GM18498 (cell line): Measurements from ENCODE around the gene UBAC2.
"Not testable (repeated sequence)": the region's sequence is repeated elsewhere in the genome, so short reads cannot be mapped to it uniquely, and the experiment has no call there.

Experiments
- ATAC-seq: cut with Tn5 transposase; IDR thresholded peaks from one replicate; pipeline ENCODE4 v1.9.1; 2021; ENCODE audit warnings: mild to moderate bottlenecking, moderate library complexity; ENCODE audit not compliant: unreplicated experiment

UBAC2 gene

GRCh38 chr13:99386495-99386894, 185.8 kb downstream of the UBAC2 start:
- no peak for ATAC-seq

- peak; percentile 59 for ATAC-seq
Observed at GRCh38 chr13:99386911-99387788, 186.5 kb downstream of the UBAC2 start.

DNA sequence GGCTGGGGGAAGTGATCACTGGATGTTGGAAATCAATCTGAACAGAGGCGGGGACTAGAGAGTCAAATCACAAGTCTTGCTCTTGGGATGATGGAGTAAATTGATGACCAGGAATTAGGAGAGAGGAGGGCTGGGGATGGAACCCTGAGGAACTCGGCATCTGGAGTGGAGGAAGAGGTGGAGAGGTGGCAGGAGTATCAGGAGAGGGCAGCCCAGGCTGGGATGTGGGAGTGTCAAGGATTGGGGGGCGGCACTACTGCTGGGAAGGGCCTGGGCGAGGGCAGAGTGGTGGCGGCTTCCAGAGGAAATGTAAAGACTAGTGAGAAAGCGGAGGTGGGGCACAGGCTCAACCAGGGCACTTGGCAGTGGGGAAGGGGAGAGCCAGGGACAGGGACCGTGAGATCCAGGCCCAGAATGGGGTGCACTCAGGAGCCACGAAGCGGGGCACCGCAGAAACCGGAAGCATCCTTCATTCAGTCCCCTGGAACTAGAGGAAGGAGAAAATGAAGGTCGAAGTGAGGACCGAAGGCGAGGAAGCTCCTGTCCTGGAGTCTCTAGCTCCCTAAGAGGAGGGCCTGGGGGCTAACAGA, 187.8 kb downstream of the UBAC2 start:
- no peak for ATAC-seq

GRCh38 chr13:99389094-99389493, 188.4 kb downstream of the UBAC2 start:
- ATAC-seq: not testable (repeated sequence)

- no peak for ATAC-seq
Observed at GRCh38 chr13:99389520-99390304, 189.1 kb downstream of the UBAC2 start.

DNA sequence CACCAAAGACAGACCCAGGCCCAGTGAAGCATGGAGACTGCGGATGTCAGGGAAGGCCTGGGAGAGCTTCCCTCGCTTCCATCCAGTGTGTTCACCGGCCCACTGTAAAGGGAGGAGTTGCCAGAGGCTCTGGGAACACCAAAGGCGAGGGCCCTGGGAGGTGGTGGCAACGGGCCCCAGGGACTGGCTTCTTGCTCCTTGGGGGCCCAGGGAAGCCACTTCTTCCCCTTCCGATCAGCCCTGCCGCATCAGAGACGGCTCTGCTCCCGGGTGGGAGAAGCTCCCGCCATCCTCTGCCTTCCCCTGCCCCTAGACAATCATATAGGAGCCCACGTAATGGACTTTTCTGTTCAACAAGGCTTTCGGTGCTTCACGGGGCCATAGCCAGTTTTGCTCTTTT, 189.9 kb downstream of the UBAC2 start:
- ATAC-seq: no peak

DNA sequence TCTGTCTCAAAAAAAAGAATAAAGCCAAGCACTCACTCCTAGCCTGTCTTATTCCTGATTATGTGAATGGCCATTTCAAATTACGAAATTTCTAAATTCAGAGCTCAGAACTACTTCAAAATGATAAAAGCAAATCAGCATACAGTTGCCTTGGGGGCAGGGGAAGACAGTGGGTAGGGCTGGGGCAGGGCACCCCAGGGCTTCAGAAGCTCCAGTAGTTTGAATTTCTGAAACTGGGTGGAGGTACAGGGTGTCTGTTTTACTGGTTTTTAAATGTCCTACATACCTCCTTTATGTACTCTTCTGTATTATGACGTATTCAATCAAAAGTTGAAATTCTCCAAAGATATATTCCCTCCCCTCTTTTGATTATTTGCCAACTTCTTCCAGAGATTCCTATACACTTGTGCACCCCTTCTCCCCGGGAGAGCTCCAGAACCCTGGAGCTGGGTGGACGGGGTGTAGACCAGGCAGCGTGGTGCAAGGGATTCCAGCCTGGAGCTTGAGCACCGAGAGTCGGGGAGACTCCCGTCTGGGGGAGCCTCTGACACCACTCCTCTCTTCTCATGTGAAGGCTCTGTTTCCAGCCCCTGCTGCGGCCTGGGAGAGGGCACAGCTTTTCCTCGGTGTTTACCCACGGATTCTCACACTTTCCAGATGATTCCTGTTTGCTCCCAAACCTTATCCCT, 191.3 kb downstream of the UBAC2 start:
- ATAC-seq: no peak

DNA sequence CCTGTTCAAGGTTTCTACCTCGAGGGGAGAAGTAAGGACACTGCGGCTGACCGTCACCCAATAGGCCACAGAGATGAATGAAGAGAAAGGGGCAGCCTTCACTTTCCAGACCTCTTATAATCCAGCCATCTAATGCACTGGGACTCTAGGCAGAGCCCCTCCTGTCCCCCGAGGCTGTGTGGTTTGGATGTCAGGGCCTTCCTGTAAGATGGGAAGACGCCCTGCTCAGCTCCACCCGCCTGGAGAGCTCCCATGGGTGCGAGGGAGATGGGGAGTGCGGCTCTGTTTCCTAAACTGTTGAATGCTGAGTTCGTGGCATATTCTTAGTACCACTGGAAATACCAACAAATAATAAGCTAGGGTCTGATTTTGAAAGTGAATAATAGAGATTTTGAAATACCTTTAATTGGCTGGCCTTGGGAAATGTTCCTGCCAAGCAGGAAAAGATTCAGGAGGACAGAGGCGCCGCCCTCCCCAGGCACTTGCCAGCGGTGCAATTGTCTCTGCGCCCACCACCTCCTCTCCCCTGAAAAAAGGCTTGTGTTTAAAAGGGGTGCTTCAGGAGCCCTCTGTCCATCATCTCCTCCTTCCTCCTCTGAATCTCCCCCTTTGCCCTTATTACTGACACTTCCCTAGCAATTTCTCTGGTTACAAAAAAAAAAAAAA, 191.9 kb downstream of the UBAC2 start:
- no peak for ATAC-seq

DNA sequence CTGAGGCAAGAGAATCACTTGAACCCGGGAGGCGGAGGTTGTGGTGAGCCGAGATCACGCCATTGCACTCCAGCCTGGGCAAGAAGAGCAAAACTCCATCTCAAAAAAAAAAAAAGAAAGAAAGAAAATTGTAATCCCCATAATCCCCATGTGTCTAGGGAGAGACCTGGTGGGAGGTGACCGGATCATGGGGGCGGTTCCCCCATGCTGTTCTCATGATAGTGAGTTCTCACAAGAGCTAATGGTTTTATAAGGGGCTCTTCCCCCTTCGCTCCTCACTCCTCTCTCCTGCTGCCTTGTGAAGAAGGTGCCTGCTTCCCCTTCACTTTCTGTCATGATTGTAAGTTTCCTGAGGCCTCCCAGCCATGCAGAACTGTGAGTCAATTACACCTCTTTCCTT, 192.7 kb downstream of the UBAC2 start:
- not testable (repeated sequence) for ATAC-seq

- ATAC-seq: no peak
Observed at GRCh38 chr13:99393791-99394735, 193.4 kb downstream of the UBAC2 start.

DNA sequence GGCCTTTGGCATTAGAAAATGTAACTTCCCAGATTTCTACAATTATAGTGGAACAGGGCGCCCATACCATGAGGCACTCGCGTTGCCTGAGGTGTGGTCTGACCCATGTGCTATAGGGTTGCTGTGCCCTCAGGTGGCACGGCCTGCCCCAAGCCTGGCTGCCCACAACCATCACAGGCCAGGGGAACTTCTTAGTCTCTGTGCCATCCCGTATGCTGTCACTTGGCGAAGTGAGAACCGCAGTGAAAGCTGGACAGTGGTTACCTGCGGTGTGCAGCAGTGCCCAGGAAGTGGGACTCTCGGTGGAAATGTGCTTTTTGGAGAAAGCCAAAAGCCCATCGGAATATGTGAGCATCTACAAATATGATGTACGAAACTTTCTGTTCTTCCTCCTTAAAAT, 194.8 kb downstream of the UBAC2 start:
- no peak for ATAC-seq

- ATAC-seq: no peak
Observed at GRCh38 chr13:99396446-99396845, 195.8 kb downstream of the UBAC2 start.

DNA sequence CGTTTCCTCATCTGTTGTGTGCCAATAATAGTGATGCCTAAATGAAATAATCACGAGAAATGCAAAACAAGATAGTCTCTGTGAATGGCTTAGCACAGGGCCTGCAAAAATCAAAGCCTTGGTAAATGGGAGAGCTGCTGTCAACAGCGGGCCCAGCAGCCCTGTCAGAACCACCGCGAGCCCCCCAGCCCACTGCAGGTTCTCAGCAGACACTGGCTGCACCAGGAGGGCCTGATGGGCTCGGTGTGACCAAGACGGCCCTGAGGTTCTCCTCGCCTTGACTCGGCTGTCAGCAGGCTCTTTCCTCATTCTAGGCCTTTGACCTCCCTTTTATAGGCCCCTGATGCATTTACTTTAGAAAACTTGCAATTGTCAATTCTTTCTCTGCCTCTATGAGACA, 197.4 kb downstream of the UBAC2 start:
- no peak for ATAC-seq

- no peak for ATAC-seq
Observed at GRCh38 chr13:99398916-99399622, 198.4 kb downstream of the UBAC2 start.

DNA sequence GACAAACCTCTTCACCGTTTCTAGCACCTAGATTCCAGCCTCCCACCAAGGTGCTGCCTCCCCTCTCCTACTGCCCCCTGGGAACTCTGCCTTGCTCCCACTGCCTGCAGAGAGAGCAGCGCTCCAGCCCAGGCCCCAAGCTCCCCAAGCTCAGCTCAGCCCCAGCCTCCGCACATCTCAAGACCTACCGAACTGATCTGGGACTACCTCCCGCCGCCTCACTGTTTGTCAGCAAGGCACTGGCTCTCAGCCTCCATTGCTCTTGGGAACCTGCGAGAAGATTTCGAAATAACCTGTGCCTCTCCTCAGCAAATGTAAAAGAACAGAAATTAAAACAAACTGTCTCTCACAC, 198.9 kb downstream of the UBAC2 start:
- ATAC-seq: no peak

GRCh38 chr13:99403458-99403971, 202.9 kb downstream of the UBAC2 start:
- ATAC-seq: no peak

- no peak for ATAC-seq
Observed at GRCh38 chr13:99404005-99404755, 203.5 kb downstream of the UBAC2 start.

DNA sequence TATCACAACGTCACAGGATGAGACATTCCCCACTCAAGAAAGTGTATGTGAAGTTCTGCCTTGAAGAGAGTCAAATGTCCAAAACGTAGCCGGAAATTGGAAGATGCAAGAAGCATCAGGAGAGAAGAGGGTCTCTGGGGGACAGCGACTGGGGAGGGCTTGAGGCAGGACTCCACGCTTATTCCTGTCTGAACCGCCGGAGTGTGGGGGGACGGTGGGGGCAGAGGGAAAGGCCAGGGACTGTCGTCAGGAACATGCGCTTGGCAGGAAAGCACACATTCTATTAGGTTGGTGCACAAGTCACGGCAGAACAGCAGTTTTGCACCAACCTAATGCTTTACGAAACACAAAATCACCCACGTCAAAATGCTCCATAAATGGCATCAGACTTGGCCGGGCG, 205.3 kb downstream of the UBAC2 start:
- ATAC-seq: no peak
